GM23338 (cell line): Measurements from ENCODE around the gene CLSTN2. TPM values are rescaled to one million over a fixed set of nuclear protein-coding genes. Genes with fewer than 3 reads are reported as not detected.

Experiments
- ATAC-seq: fragments of 200-7000 bp; cut with Tn5 transposase; 3 replicates; pipeline ENCODE4 v1.9.1; 2020
- DNase-seq: peaks from one replicate; pipeline ENCODE4 v3.0.0-alpha.2; 2015; ENCODE audit warnings: low spot score
- H2AFZ ChIP-seq: fragments of 200-600 bp; sonication (generic); 2 replicates; pipeline ENCODE4 v1.8.0; 2016; ENCODE audit warnings: antibody characterized with exemption, mild to moderate bottlenecking, moderate library complexity
- H3F3A ChIP-seq: fragments of 200-600 bp; sonication (generic); replicated peaks from 2 replicates; pipeline ENCODE4 v1.8.0; 2017; ENCODE audit warnings: antibody characterized with exemption, mixed run types, low read depth
- H3K27ac ChIP-seq: fragments of 200-600 bp; sonication (generic); 2 replicates; pipeline ENCODE4 v1.6.1; 2016; ENCODE audit warnings: low read depth
- H3K27me3 ChIP-seq: fragments of 200-600 bp; sonication (generic); 2 replicates; pipeline ENCODE4 v1.8.0; 2016; ENCODE audit warnings: mild to moderate bottlenecking, mixed run types, moderate library complexity; ENCODE audit not compliant: insufficient read depth
- H3K36me3 ChIP-seq: fragments of 200-600 bp; sonication (generic); 2 replicates; pipeline ENCODE4 v1.8.0; 2016; ENCODE audit warnings: mild to moderate bottlenecking; ENCODE audit not compliant: insufficient read depth
- H3K4me1 ChIP-seq: fragments of 200-600 bp; sonication (generic); 2 replicates; pipeline ENCODE4 v1.8.0; 2016; ENCODE audit warnings: mild to moderate bottlenecking, moderate library complexity; ENCODE audit not compliant: insufficient read depth
- H3K4me2 ChIP-seq: fragments of 200-600 bp; sonication (generic); 2 replicates; pipeline ENCODE4 v1.7.1; 2017; ENCODE audit warnings: mixed run types
- H3K4me3 ChIP-seq: fragments of 200-600 bp; sonication (generic); 2 replicates; pipeline ENCODE4 v1.6.1; 2016; ENCODE audit warnings: mixed run types
- H3K79me2 ChIP-seq: fragments of 200-600 bp; sonication (generic); replicated peaks from 2 replicates; pipeline ENCODE4 v1.8.0; 2017; ENCODE audit warnings: mild to moderate bottlenecking; ENCODE audit not compliant: insufficient read depth
- H3K9me2 ChIP-seq: fragments of 200-600 bp; sonication (generic); 2 replicates; pipeline ENCODE4 v1.8.0; 2017; ENCODE audit not compliant: insufficient read depth
- H4K20me1 ChIP-seq: fragments of 200-600 bp; sonication (generic); replicated peaks from 2 replicates; pipeline ENCODE4 v1.8.0; 2017; ENCODE audit warnings: mild to moderate bottlenecking; ENCODE audit not compliant: insufficient read depth
- H3K27ac Mint-ChIP-seq: 2 replicates; pipeline ENCODE4 v1.8.0; 2020; ENCODE audit warnings: inconsistent platforms, mild to moderate bottlenecking, moderate library complexity, mixed read lengths
- H3K27me3 Mint-ChIP-seq: 3 replicates; pipeline ENCODE4 v1.8.0; 2022; ENCODE audit warnings: low read depth, mild to moderate bottlenecking, moderate library complexity, mixed read lengths, inconsistent platforms; ENCODE audit not compliant: insufficient read depth, poor library complexity
- H3K36me3 Mint-ChIP-seq: 3 replicates; pipeline ENCODE4 v1.8.0; 2021; ENCODE audit warnings: low read depth, mild to moderate bottlenecking, inconsistent platforms, moderate library complexity, mixed read lengths
- H3K4me1 Mint-ChIP-seq: 3 replicates; pipeline ENCODE4 v1.8.0; 2020; ENCODE audit warnings: mild to moderate bottlenecking, inconsistent platforms, mixed read lengths
- H3K4me3 Mint-ChIP-seq: 3 replicates; pipeline ENCODE4 v1.8.0; 2021; ENCODE audit warnings: moderate library complexity, mild to moderate bottlenecking, inconsistent platforms, mixed read lengths
- H3K9me3 Mint-ChIP-seq: 3 replicates; pipeline ENCODE4 v1.8.0; 2020; ENCODE audit warnings: moderate library complexity, mild to moderate bottlenecking, inconsistent platforms, mixed read lengths
- CREB1 ChIP-seq: fragments of 250-450 bp; sonication (Bioruptor Pico); IDR thresholded peaks from 2 replicates; pipeline ENCODE4 v1.5.0; 2020; ENCODE audit warnings: low read depth, mild to moderate bottlenecking, moderate library complexity
- CTCF ChIP-seq, 2 experiments: fragments of 200-600 bp in 1 of 2; sonication (generic) in 1 of 2; conservative IDR thresholded peaks; 2 replicates each; pipeline versions ENCODE4 v1.5.1 to v1.6.1; 2016 to 2017; ENCODE audit warnings: antibody characterized with exemption in 2 of 2, low read depth in 2 of 2, mild to moderate bottlenecking in 2 of 2, moderate library complexity in 1 of 2
- ETS1 ChIP-seq: IDR thresholded peaks from 2 replicates; pipeline ENCODE4 v1.6.1; 2016; ENCODE audit warnings: antibody characterized with exemption
- EZH2 ChIP-seq: fragments of 200-600 bp; sonication (generic); IDR thresholded peaks from one replicate; pipeline ENCODE4 v1.8.0; 2017; ENCODE audit warnings: antibody characterized with exemption, mild to moderate bottlenecking, low read depth; ENCODE audit not compliant: unreplicated experiment
- EZH2phosphoT487 ChIP-seq: fragments of 200-600 bp; sonication (generic); IDR thresholded peaks from one replicate; pipeline ENCODE4 v1.8.1; 2018; ENCODE audit warnings: antibody characterized with exemption; ENCODE audit not compliant: unreplicated experiment
- JUNB ChIP-seq: IDR thresholded peaks from one replicate; pipeline ENCODE4 v1.6.1; 2016; ENCODE audit warnings: antibody characterized with exemption; ENCODE audit not compliant: unreplicated experiment
- NANOG ChIP-seq: IDR thresholded peaks from 2 replicates; pipeline ENCODE4 v1.6.1; 2016; ENCODE audit warnings: antibody characterized with exemption, borderline replicate concordance
- POLR2AphosphoS5 ChIP-seq: IDR thresholded peaks from 2 replicates; pipeline ENCODE4 v1.6.1; 2016; ENCODE audit warnings: antibody characterized with exemption, low read depth
- REST ChIP-seq: IDR thresholded peaks from one replicate; pipeline ENCODE4 v1.6.1; 2018; ENCODE audit warnings: antibody characterized with exemption; ENCODE audit not compliant: unreplicated experiment
- STAT1 ChIP-seq: IDR thresholded peaks from one replicate; pipeline ENCODE4 v1.6.1; 2016; ENCODE audit warnings: antibody characterized with exemption; ENCODE audit not compliant: unreplicated experiment
- ZNF114 ChIP-seq: fragments of 250-450 bp; sonication (Bioruptor Pico); IDR thresholded peaks from 2 replicates; pipeline ENCODE4 v1.5.0; 2020; ENCODE audit warnings: mild to moderate bottlenecking, moderate library complexity
- ZNF331 ChIP-seq: fragments of 250-450 bp; sonication (Bioruptor Pico); IDR thresholded peaks from 2 replicates; pipeline ENCODE4 v1.5.0; 2020; ENCODE audit warnings: low read depth, mild to moderate bottlenecking, moderate library complexity
- ZNF462 ChIP-seq: fragments of 250-450 bp; sonication (Bioruptor Pico); IDR thresholded peaks from 2 replicates; pipeline ENCODE4 v1.5.0; 2020; ENCODE audit warnings: mild to moderate bottlenecking, moderate library complexity
- polyA plus RNA-seq: library from polyadenylated mRNA; unstranded; fragments of >200 nt; fragmentation: Nextera tagmentation; extraction: Ambion mirVana; gene quantifications from 2 replicates; pipeline ENCODE4 v1.2.1, GENCODE V29; 2016
- total RNA-seq: library from RNA; depleted of rRNA; stranded (reverse); fragments of >200 nt; shearing (Covaris generic); gene quantifications from 2 replicates; pipeline ENCODE4 v1.2.3, GENCODE V29; 2014

Gene CLSTN2
- total and polyA plus RNA-seq, 2 experiments from 2014 or later = 0.11 to 0.83 TPM

GRCh38 chr3:140344601-140345205, 409.7 kb downstream of the CLSTN2 start:
- Mint-ChIP-seq H3K9me3 (peaks cover 3% of the 10 kb centered on the region; the same call in 1 of the 3 replicates), H3K4me3 (no peak overlapping the region), H3K4me1 (peaks cover 30% of the 10 kb centered on the region), H3K27me3 (no peaks in the 10 kb centered on the region), H3K36me3 (no peaks in the 10 kb centered on the region; the same call in 2 of the 3 replicates), H3K27ac (no peak overlapping the region)
- H3F3A ChIP-seq = 0 out of 2 replicates have a peak, but pooled peaks cover 6% of the 10 kb centered on the region
- no peaks in the 10 kb centered on the region for H4K20me1 ChIP-seq
- H2AFZ ChIP-seq = no peak overlapping the region
- H3K79me2 ChIP-seq = no peaks in the 10 kb centered on the region
- DNase-seq = no peak
- peaks cover 35% of the 10 kb centered on the region for H3K9me2 ChIP-seq
- H3K27me3 ChIP-seq = no peaks in the 10 kb centered on the region
- H3K4me3 ChIP-seq = no peak overlapping the region
- no peak overlapping the region for H3K4me2 ChIP-seq
- TF ChIP-seq ZNF462 (no peak), ZNF114 (CRISPR knock-in tag) (no peak), ZNF331 (no peak), EZH2phosphoT487 (no peak), STAT1 (no peak), POLR2AphosphoS5 (no peak), NANOG (no peak), EZH2 (no peak), CREB1 (no peak), REST (no peak), ETS1 (no peak), JUNB (no peak), CTCF (conservative IDR thresholded peaks at IDR 0.05; ENCODE audit: low read depth in 2 of 2) (no peak)
- no peaks in the 10 kb centered on the region for H3K36me3 ChIP-seq
- H3K4me1 ChIP-seq = peaks cover 13% of the 10 kb centered on the region
- no peak for ATAC-seq
- H3K27ac ChIP-seq = no peak overlapping the region
